GM23338 (cell line): ENCODE measurements around the gene INPP5A. TPM values are rescaled to one million over a fixed set of nuclear protein-coding genes. Genes with fewer than 3 reads are reported as not detected.

ENCODE experiments used
- ATAC-seq: fragments of 200-7000 bp; cut with Tn5 transposase; 3 replicates; pipeline ENCODE4 v1.9.1; 2020
- DNase-seq: peaks from one replicate; pipeline ENCODE4 v3.0.0-alpha.2; 2015; ENCODE audit warnings: low spot score
- H2AFZ ChIP-seq: fragments of 200-600 bp; sonication (generic); 2 replicates; pipeline ENCODE4 v1.8.0; 2016; ENCODE audit warnings: antibody characterized with exemption, mild to moderate bottlenecking, moderate library complexity
- H3F3A ChIP-seq: fragments of 200-600 bp; sonication (generic); replicated peaks from 2 replicates; pipeline ENCODE4 v1.8.0; 2017; ENCODE audit warnings: antibody characterized with exemption, mixed run types, low read depth
- H3K27ac ChIP-seq: fragments of 200-600 bp; sonication (generic); 2 replicates; pipeline ENCODE4 v1.6.1; 2016; ENCODE audit warnings: low read depth
- H3K27me3 ChIP-seq: fragments of 200-600 bp; sonication (generic); 2 replicates; pipeline ENCODE4 v1.8.0; 2016; ENCODE audit warnings: mild to moderate bottlenecking, mixed run types, moderate library complexity; ENCODE audit not compliant: insufficient read depth
- H3K36me3 ChIP-seq: fragments of 200-600 bp; sonication (generic); 2 replicates; pipeline ENCODE4 v1.8.0; 2016; ENCODE audit warnings: mild to moderate bottlenecking; ENCODE audit not compliant: insufficient read depth
- H3K4me1 ChIP-seq: fragments of 200-600 bp; sonication (generic); 2 replicates; pipeline ENCODE4 v1.8.0; 2016; ENCODE audit warnings: mild to moderate bottlenecking, moderate library complexity; ENCODE audit not compliant: insufficient read depth
- H3K4me2 ChIP-seq: fragments of 200-600 bp; sonication (generic); 2 replicates; pipeline ENCODE4 v1.7.1; 2017; ENCODE audit warnings: mixed run types
- H3K4me3 ChIP-seq: fragments of 200-600 bp; sonication (generic); 2 replicates; pipeline ENCODE4 v1.6.1; 2016; ENCODE audit warnings: mixed run types
- H3K79me2 ChIP-seq: fragments of 200-600 bp; sonication (generic); replicated peaks from 2 replicates; pipeline ENCODE4 v1.8.0; 2017; ENCODE audit warnings: mild to moderate bottlenecking; ENCODE audit not compliant: insufficient read depth
- H3K9me2 ChIP-seq: fragments of 200-600 bp; sonication (generic); 2 replicates; pipeline ENCODE4 v1.8.0; 2017; ENCODE audit not compliant: insufficient read depth
- H4K20me1 ChIP-seq: fragments of 200-600 bp; sonication (generic); replicated peaks from 2 replicates; pipeline ENCODE4 v1.8.0; 2017; ENCODE audit warnings: mild to moderate bottlenecking; ENCODE audit not compliant: insufficient read depth
- H3K27ac Mint-ChIP-seq: 2 replicates; pipeline ENCODE4 v1.8.0; 2020; ENCODE audit warnings: inconsistent platforms, mild to moderate bottlenecking, moderate library complexity, mixed read lengths
- H3K27me3 Mint-ChIP-seq: 3 replicates; pipeline ENCODE4 v1.8.0; 2022; ENCODE audit warnings: low read depth, mild to moderate bottlenecking, moderate library complexity, mixed read lengths, inconsistent platforms; ENCODE audit not compliant: insufficient read depth, poor library complexity
- H3K36me3 Mint-ChIP-seq: 3 replicates; pipeline ENCODE4 v1.8.0; 2021; ENCODE audit warnings: low read depth, mild to moderate bottlenecking, inconsistent platforms, moderate library complexity, mixed read lengths
- H3K4me1 Mint-ChIP-seq: 3 replicates; pipeline ENCODE4 v1.8.0; 2020; ENCODE audit warnings: mild to moderate bottlenecking, inconsistent platforms, mixed read lengths
- H3K4me3 Mint-ChIP-seq: 3 replicates; pipeline ENCODE4 v1.8.0; 2021; ENCODE audit warnings: moderate library complexity, mild to moderate bottlenecking, inconsistent platforms, mixed read lengths
- H3K9me3 Mint-ChIP-seq: 3 replicates; pipeline ENCODE4 v1.8.0; 2020; ENCODE audit warnings: moderate library complexity, mild to moderate bottlenecking, inconsistent platforms, mixed read lengths
- CREB1 ChIP-seq: fragments of 250-450 bp; sonication (Bioruptor Pico); IDR thresholded peaks from 2 replicates; pipeline ENCODE4 v1.5.0; 2020; ENCODE audit warnings: low read depth, mild to moderate bottlenecking, moderate library complexity
- ETS1 ChIP-seq: IDR thresholded peaks from 2 replicates; pipeline ENCODE4 v1.6.1; 2016; ENCODE audit warnings: antibody characterized with exemption
- EZH2 ChIP-seq: fragments of 200-600 bp; sonication (generic); IDR thresholded peaks from one replicate; pipeline ENCODE4 v1.8.0; 2017; ENCODE audit warnings: antibody characterized with exemption, mild to moderate bottlenecking, low read depth; ENCODE audit not compliant: unreplicated experiment
- EZH2phosphoT487 ChIP-seq: fragments of 200-600 bp; sonication (generic); IDR thresholded peaks from one replicate; pipeline ENCODE4 v1.8.1; 2018; ENCODE audit warnings: antibody characterized with exemption; ENCODE audit not compliant: unreplicated experiment
- JUNB ChIP-seq: IDR thresholded peaks from one replicate; pipeline ENCODE4 v1.6.1; 2016; ENCODE audit warnings: antibody characterized with exemption; ENCODE audit not compliant: unreplicated experiment
- ZNF114 ChIP-seq: fragments of 250-450 bp; sonication (Bioruptor Pico); IDR thresholded peaks from 2 replicates; pipeline ENCODE4 v1.5.0; 2020; ENCODE audit warnings: mild to moderate bottlenecking, moderate library complexity
- ZNF331 ChIP-seq: fragments of 250-450 bp; sonication (Bioruptor Pico); IDR thresholded peaks from 2 replicates; pipeline ENCODE4 v1.5.0; 2020; ENCODE audit warnings: low read depth, mild to moderate bottlenecking, moderate library complexity
- polyA plus RNA-seq: library from polyadenylated mRNA; unstranded; fragments of >200 nt; fragmentation: Nextera tagmentation; extraction: Ambion mirVana; gene quantifications from 2 replicates; pipeline ENCODE4 v1.2.1, GENCODE V29; 2016
- total RNA-seq: library from RNA; depleted of rRNA; stranded (reverse); fragments of >200 nt; shearing (Covaris generic); gene quantifications from 2 replicates; pipeline ENCODE4 v1.2.3, GENCODE V29; 2014
- TF ChIP-seq, protein P1 (sequence below), 2 experiments: fragments of 200-600 bp in 1 of 2; sonication (generic) in 1 of 2; conservative IDR thresholded peaks; 2 replicates each; pipeline versions ENCODE4 v1.5.1 to v1.6.1; 2016 to 2017; ENCODE audit warnings: antibody characterized with exemption in 2 of 2, low read depth in 2 of 2, mild to moderate bottlenecking in 2 of 2, moderate library complexity in 1 of 2
- TF ChIP-seq, protein P2 (sequence below): IDR thresholded peaks from one replicate; pipeline ENCODE4 v1.6.1; 2018; ENCODE audit warnings: antibody characterized with exemption; ENCODE audit not compliant: unreplicated experiment

Gene INPP5A
- total and polyA plus RNA-seq, 2 experiments from 2014 or later: 5.9 to 40.6 TPM

GRCh38 chr10:132634241-132634946 lies 96.8 kb downstream of the INPP5A start:
- Histone ChIP-seq H3K36me3 (no peaks in the 10 kb centered on the region), H3K27me3 (no peaks in the 10 kb centered on the region), H2AFZ (no peak overlapping the region), H4K20me1 (peaks cover 10% of the 10 kb centered on the region), H3F3A (no peaks in the 10 kb centered on the region), H3K4me3 (no peak overlapping the region), H3K9me2 (no peaks in the 10 kb centered on the region), H3K4me1 (no peaks in the 10 kb centered on the region), H3K79me2 (peaks cover 11% of the 10 kb centered on the region), H3K27ac (no peak overlapping the region), H3K4me2 (no peak overlapping the region)
- no peak for TF ChIP-seq EZH2
- TF ChIP-seq, protein P1, sequence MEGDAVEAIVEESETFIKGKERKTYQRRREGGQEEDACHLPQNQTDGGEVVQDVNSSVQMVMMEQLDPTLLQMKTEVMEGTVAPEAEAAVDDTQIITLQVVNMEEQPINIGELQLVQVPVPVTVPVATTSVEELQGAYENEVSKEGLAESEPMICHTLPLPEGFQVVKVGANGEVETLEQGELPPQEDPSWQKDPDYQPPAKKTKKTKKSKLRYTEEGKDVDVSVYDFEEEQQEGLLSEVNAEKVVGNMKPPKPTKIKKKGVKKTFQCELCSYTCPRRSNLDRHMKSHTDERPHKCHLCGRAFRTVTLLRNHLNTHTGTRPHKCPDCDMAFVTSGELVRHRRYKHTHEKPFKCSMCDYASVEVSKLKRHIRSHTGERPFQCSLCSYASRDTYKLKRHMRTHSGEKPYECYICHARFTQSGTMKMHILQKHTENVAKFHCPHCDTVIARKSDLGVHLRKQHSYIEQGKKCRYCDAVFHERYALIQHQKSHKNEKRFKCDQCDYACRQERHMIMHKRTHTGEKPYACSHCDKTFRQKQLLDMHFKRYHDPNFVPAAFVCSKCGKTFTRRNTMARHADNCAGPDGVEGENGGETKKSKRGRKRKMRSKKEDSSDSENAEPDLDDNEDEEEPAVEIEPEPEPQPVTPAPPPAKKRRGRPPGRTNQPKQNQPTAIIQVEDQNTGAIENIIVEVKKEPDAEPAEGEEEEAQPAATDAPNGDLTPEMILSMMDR (conservative IDR thresholded peaks at IDR 0.05; ENCODE audit: low read depth in 2 of 2): peak; percentile 41 to 62
- Mint-ChIP-seq H3K4me3 (no peak overlapping the region), H3K9me3 (no peaks in the 10 kb centered on the region; the same call in none of the 3 replicates), H3K36me3 (no peaks in the 10 kb centered on the region), H3K27ac (no peak overlapping the region), H3K27me3 (peaks cover 8% of the 10 kb centered on the region), H3K4me1 (peaks cover 10% of the 10 kb centered on the region; the same call in 2 of the 3 replicates)
- DNase-seq (peak; percentile 48), ATAC-seq (peak; percentile 62)

- no peak overlapping the region for H3K27ac ChIP-seq
- Mint-ChIP-seq H3K9me3 (peaks cover 4% of the 10 kb centered on the region), H3K4me3 (no peak overlapping the region), H3K27me3 (peaks cover 6% of the 10 kb centered on the region), H3K4me1 (peaks cover 10% of the 10 kb centered on the region; the same call in 2 of the 3 replicates), H3K27ac (no peak overlapping the region), H3K36me3 (no peaks in the 10 kb centered on the region)
- H3F3A ChIP-seq: no peaks in the 10 kb centered on the region
- peaks cover 15% of the 10 kb centered on the region for H3K79me2 ChIP-seq
- H3K4me3 ChIP-seq: no peak overlapping the region
- H3K4me2 ChIP-seq: no peak overlapping the region
- DNase-seq (no peak), ATAC-seq (no peak)
- no peaks in the 10 kb centered on the region for H3K4me1 ChIP-seq
- no peaks in the 10 kb centered on the region for H3K36me3 ChIP-seq
- peaks cover 10% of the 10 kb centered on the region for H4K20me1 ChIP-seq
- no peaks in the 10 kb centered on the region for H3K27me3 ChIP-seq
- no peaks in the 10 kb centered on the region for H3K9me2 ChIP-seq
- H2AFZ ChIP-seq: no peak overlapping the region
- TF ChIP-seq, protein P1 (conservative IDR thresholded peaks at IDR 0.05; ENCODE audit: low read depth in 2 of 2): no peak
- TF ChIP-seq ETS1: no peak
- TF ChIP-seq, protein P2, sequence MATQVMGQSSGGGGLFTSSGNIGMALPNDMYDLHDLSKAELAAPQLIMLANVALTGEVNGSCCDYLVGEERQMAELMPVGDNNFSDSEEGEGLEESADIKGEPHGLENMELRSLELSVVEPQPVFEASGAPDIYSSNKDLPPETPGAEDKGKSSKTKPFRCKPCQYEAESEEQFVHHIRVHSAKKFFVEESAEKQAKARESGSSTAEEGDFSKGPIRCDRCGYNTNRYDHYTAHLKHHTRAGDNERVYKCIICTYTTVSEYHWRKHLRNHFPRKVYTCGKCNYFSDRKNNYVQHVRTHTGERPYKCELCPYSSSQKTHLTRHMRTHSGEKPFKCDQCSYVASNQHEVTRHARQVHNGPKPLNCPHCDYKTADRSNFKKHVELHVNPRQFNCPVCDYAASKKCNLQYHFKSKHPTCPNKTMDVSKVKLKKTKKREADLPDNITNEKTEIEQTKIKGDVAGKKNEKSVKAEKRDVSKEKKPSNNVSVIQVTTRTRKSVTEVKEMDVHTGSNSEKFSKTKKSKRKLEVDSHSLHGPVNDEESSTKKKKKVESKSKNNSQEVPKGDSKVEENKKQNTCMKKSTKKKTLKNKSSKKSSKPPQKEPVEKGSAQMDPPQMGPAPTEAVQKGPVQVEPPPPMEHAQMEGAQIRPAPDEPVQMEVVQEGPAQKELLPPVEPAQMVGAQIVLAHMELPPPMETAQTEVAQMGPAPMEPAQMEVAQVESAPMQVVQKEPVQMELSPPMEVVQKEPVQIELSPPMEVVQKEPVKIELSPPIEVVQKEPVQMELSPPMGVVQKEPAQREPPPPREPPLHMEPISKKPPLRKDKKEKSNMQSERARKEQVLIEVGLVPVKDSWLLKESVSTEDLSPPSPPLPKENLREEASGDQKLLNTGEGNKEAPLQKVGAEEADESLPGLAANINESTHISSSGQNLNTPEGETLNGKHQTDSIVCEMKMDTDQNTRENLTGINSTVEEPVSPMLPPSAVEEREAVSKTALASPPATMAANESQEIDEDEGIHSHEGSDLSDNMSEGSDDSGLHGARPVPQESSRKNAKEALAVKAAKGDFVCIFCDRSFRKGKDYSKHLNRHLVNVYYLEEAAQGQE: no peak
- no peak for TF ChIP-seq EZH2phosphoT487
- no peak for TF ChIP-seq CREB1 (CRISPR knock-in tag)
- TF ChIP-seq JUNB: no peak
- TF ChIP-seq ZNF114: no peak
- TF ChIP-seq ZNF331 (CRISPR knock-in tag): no peak
These were observed 97.3 kb downstream of the INPP5A start for GRCh38 chr10:132634947-132635271.
